Esophagus squamous epithelium (tissue), 5 donors: ENCODE measurements around the gene DAG1. TPM values are rescaled to one million over a fixed set of nuclear protein-coding genes. Genes with fewer than 3 reads are reported as not detected.

Experiments used
- DNase-seq: peaks from one replicate; lab custom pipeline; 2025; lab: John Stamatoyannopoulos, UW
- H3K27ac ChIP-seq, 4 donors: fragments of 200-600 bp; sonication (generic); one replicate each; pipeline ENCODE4 v1.5.1; 2016 to 2019; ENCODE audit warnings: mild to moderate bottlenecking in 1 of 4
- H3K27me3 ChIP-seq, 4 donors: fragments of 200-600 bp; sonication (generic); 1 replicate in 3 of 4; 2 replicates in 1 of 4; pipeline versions ENCODE4 v1.5.1 to v1.6.0; 2017 to 2021; ENCODE audit warnings: antibody characterized with exemption in 1 of 4
- H3K36me3 ChIP-seq, 3 donors: fragments of 200-600 bp; sonication (generic); one replicate each; pipeline ENCODE4 v1.5.1; 2016 to 2019
- H3K4me1 ChIP-seq, 3 donors: fragments of 200-600 bp; sonication (generic); one replicate each; pipeline ENCODE4 v1.5.1; 2017 to 2019
- H3K4me3 ChIP-seq, 4 donors: fragments of 200-600 bp; sonication (generic); 1 replicate in 3 of 4; 2 replicates in 1 of 4; pipeline ENCODE4 v1.5.1; 2016 to 2019; ENCODE audit warnings: mild to moderate bottlenecking in 2 of 4, moderate library complexity in 1 of 4
- H3K9me3 ChIP-seq, 3 donors: fragments of 200-600 bp; sonication (generic); one replicate each; pipeline ENCODE4 v1.5.1; 2016 to 2019
- CTCF ChIP-seq, 6 experiments: fragments of 450-650 bp in 4 of 6; fragments of 200-600 bp in 2 of 6; sonication (generic) in 2 of 6; IDR thresholded peaks; one replicate each; pipeline ENCODE4 v1.5.1; 2016 to 2019; ENCODE audit warnings: antibody characterized with exemption in 6 of 6, mild to moderate bottlenecking in 4 of 6, moderate library complexity in 4 of 6
- POLR2A ChIP-seq, 4 donors: fragments of 450-650 bp; IDR thresholded peaks; one replicate each; pipeline ENCODE4 v1.6.1; 2017; ENCODE audit warnings: antibody characterized with exemption in 4 of 4, mild to moderate bottlenecking in 4 of 4, moderate library complexity in 3 of 4
- WGBS, 2 donors: methylation state at CpG; one replicate each; pipeline ENCODE4 v1.1.5; 2018; 5-methylcytosine and 5-hydroxymethylcytosine counted together
- intact Hi-C: fragments of 100-400 bp; cut with DNase I; formaldehyde crosslinking; loops from one replicate; pipeline ENCODE4 v1.15.0; 2022
- small RNA-seq, 4 donors: library from RNA; depleted of rRNA; stranded (forward); fragments of <200 nt; gene quantifications; one replicate each; pipeline ENCODE3, GENCODE V24; 2016
- total RNA-seq, 4 donors: library from RNA; depleted of rRNA; stranded (reverse); fragments of >200 nt; gene quantifications; one replicate each; pipeline ENCODE4 v1.1.0, GENCODE V29; 2016
- donor health status: DM: yes; HTN: yes; CAD: no.

The DAG1 gene
- total RNA-seq, 4 donors from 2014 or later = 36.2 to 74.2 (median 51.3) TPM

GRCh38 chr3:49568965-49569364 lies 98.9 kb downstream of the DAG1 start:
- H3K4me1 ChIP-seq = no peaks in the 10 kb centered on the region
- H3K4me3 ChIP-seq = no peak overlapping the region
- TF ChIP-seq CTCF (IDR thresholded peaks at IDR 0.05) (no peak), POLR2A (IDR thresholded peaks at IDR 0.05) (no peak)
- intact Hi-C loops = no loop called here
- DNase-seq = no peak
- H3K27ac ChIP-seq = no peak overlapping the region
- no peaks in the 10 kb centered on the region for H3K36me3 ChIP-seq
- no peaks in the 10 kb centered on the region for H3K9me3 ChIP-seq
- no peaks in the 10 kb centered on the region for H3K27me3 ChIP-seq

GRCh38 chr3:49570028-49570654 lies 100.1 kb downstream of the DAG1 start:
- no peak for DNase-seq
- Histone ChIP-seq H3K27me3 (no peaks in the 10 kb centered on the region), H3K9me3 (no peaks in the 10 kb centered on the region), H3K4me3 (no peak overlapping the region), H3K36me3 (no peaks in the 10 kb centered on the region), H3K27ac (no peak overlapping the region), H3K4me1 (no peaks in the 10 kb centered on the region)
- 43 to 60% methylated on average over 4 of the region's 6 CpGs for WGBS, 2 donors
- TF ChIP-seq CTCF (IDR thresholded peaks at IDR 0.05) (no peak), POLR2A (IDR thresholded peaks at IDR 0.05) (no peak)
- intact Hi-C loops = no loop called here

GRCh38 chr3:49582177-49582576 lies 112.1 kb downstream of the DAG1 start:
- Histone ChIP-seq H3K36me3 (no peaks in the 10 kb centered on the region), H3K27me3 (no peaks in the 10 kb centered on the region), H3K9me3 (no peaks in the 10 kb centered on the region), H3K4me3 (no peak overlapping the region), H3K4me1 (no peaks in the 10 kb centered on the region), H3K27ac (no peak overlapping the region)
- no peak for DNase-seq
- TF ChIP-seq POLR2A (IDR thresholded peaks at IDR 0.05) (no peak), CTCF (IDR thresholded peaks at IDR 0.05) (no peak)
- intact Hi-C loops = no loop called here

Small RNA genes within 50 kb of the gene (small RNA-seq; reads per million reads assigned to genes)
- gene RNA5SP130 = 0 to 0.14 (median 0) reads per million in 4 donors

Other genes with a start within 250 kb of the DAG1 start
- gene C3orf62, start 193.0 kb upstream of the DAG1 start, total RNA-seq = 1 to 10 TPM; 1.8 to 3.6 (median 3.0) TPM
- gene USP4, start 130.2 kb upstream of the DAG1 start, total RNA-seq = 10 to 100 TPM in 3 of 4 donors, 1 to 10 TPM in 1; 8.1 to 29.6 (median 19.3) TPM
- gene GPX1, start 111.9 kb upstream of the DAG1 start, total RNA-seq = 100 to 1,000 TPM; 126 to 400 (median 228) TPM
- gene RHOA, start 58.3 kb upstream of the DAG1 start, total RNA-seq = 100 to 1,000 TPM; 290 to 421 (median 345) TPM
- gene TCTA, start 57.8 kb upstream of the DAG1 start, total RNA-seq = 10 to 100 TPM; 10.9 to 17.8 (median 16.0) TPM
- gene AMT, start 47.8 kb upstream of the DAG1 start, total RNA-seq = 1 to 10 TPM in 3 of 4 donors, under 1 TPM in 1; 0.80 to 1.7 (median 1.2) TPM
- gene NICN1, start 40.9 kb upstream of the DAG1 start, total RNA-seq = 1 to 10 TPM; 1.8 to 7.6 (median 3.3) TPM
- under 1 TPM; 0.11 to 0.19 (median 0.16) TPM for gene BSN, start 84.2 kb downstream of the DAG1 start, total RNA-seq
- gene APEH, start 204.1 kb downstream of the DAG1 start, total RNA-seq = 100 to 1,000 TPM in 1 of 4 donors, 10 to 100 TPM in 3; 60.7 to 102 (median 89.4) TPM
- 10 to 100 TPM in 1 of 4 donors, 1 to 10 TPM in 3; 2.3 to 12.2 (median 2.7) TPM for gene MST1, start 219.2 kb downstream of the DAG1 start, total RNA-seq
- gene RNF123, start 219.3 kb downstream of the DAG1 start, total RNA-seq = 10 to 100 TPM; 14.7 to 21.8 (median 15.8) TPM
- 1 to 10 TPM in 2 of 4 donors, not detected in 2; 1.3 to 2.2 TPM for gene AMIGO3, start 249.4 kb downstream of the DAG1 start, total RNA-seq